Measurements from ENCODE around the gene SUSD1. TPM values are rescaled to one million over a fixed set of nuclear protein-coding genes. Genes with fewer than 3 reads are reported as not detected.

Gene SUSD1
- total and polyA plus RNA-seq, 9 of the 15 experiments (the other 6 are each of a cell fraction or from before 2014, with no cell fraction given) = 10.9 to 44.4 (median 36.1) TPM

- TF ChIP-seq AFF4 (CRISPR knock-in tag; IDR thresholded peaks at IDR 0.05) (no peak), FIP1L1 (IDR thresholded peaks at IDR 0.05; ENCODE audit: low read depth, low read length, poor library complexity, severe bottlenecking) (peak; percentile 77), ZNF133 (CRISPR knock-in tag; IDR thresholded peaks at IDR 0.05) (no peak), ESRRB (CRISPR knock-in tag; IDR thresholded peaks at IDR 0.05; ENCODE audit: borderline replicate concordance) (no peak), POLR2A (conservative IDR thresholded peaks at IDR 0.05) (peak; percentile 77), ETV1 (tag; conservative IDR thresholded peaks at IDR 0.05; ENCODE audit: low read depth) (peak; percentile 33; the same call in 1 of the 2 replicates), HMGN3 (IDR thresholded peaks at IDR 0.05; ENCODE audit: borderline replicate concordance, extremely low read depth, insufficient read length, low read depth, low read length) (peak; percentile 91), PCBP1 (IDR thresholded peaks at IDR 0.05; ENCODE audit: low read depth, low read length, poor library complexity, severe bottlenecking) (no peak), NONO (IDR thresholded peaks at IDR 0.05; ENCODE audit: low read depth in 2 of 2, low read length in 1 of 2) (peak in 1 of 2 experiments; percentile 44; a peak in 2 of 4 replicates), GTF2E2 (tag; IDR thresholded peaks at IDR 0.05) (no peak; the same call in 1 of the 2 replicates), RBBP5 (IDR thresholded peaks at IDR 0.05; ENCODE audit: borderline replicate concordance, insufficient read depth, low read length, poor library complexity, severe bottlenecking) (peak; percentile 71), FUS (optimal IDR thresholded peaks at IDR 0.05; ENCODE audit: low read depth, low read length) (no peak), ZFP1 (CRISPR knock-in tag; IDR thresholded peaks at IDR 0.05) (no peak), NFE2 (IDR thresholded peaks at IDR 0.05; ENCODE audit: low read depth) (0 out of 2 replicates have a peak, but pooled peaks have one; percentile 42), CREM (IDR thresholded peaks at IDR 0.05; ENCODE audit: low read depth) (peak; percentile 43; the same call in 1 of the 2 replicates), ZBTB7A (IDR thresholded peaks at IDR 0.05; ENCODE audit: borderline replicate concordance, control insufficient read depth, low read depth, low read length) (peak; percentile 99), CCAR2 (IDR thresholded peaks at IDR 0.05; ENCODE audit: low read depth, low read length) (no peak), ZNF197 (CRISPR knock-in tag; IDR thresholded peaks at IDR 0.05; ENCODE audit: low read depth) (0 out of 2 replicates have a peak, but pooled peaks have one; percentile 36)
- TF ChIP-seq, protein P1, sequence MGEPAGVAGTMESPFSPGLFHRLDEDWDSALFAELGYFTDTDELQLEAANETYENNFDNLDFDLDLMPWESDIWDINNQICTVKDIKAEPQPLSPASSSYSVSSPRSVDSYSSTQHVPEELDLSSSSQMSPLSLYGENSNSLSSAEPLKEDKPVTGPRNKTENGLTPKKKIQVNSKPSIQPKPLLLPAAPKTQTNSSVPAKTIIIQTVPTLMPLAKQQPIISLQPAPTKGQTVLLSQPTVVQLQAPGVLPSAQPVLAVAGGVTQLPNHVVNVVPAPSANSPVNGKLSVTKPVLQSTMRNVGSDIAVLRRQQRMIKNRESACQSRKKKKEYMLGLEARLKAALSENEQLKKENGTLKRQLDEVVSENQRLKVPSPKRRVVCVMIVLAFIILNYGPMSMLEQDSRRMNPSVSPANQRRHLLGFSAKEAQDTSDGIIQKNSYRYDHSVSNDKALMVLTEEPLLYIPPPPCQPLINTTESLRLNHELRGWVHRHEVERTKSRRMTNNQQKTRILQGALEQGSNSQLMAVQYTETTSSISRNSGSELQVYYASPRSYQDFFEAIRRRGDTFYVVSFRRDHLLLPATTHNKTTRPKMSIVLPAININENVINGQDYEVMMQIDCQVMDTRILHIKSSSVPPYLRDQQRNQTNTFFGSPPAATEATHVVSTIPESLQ (CRISPR knock-in tag; IDR thresholded peaks at IDR 0.05) = 0 out of 2 replicates have a peak, but pooled peaks have one; percentile 77
These were observed at the start of gene SUSD1 (continued) for GRCh38 chr9:112174965-112175795.

Data from K562 (cell line).